ENCODE data around the gene CBLN3. TPM values are rescaled to one million over a fixed set of nuclear protein-coding genes. Genes with fewer than 3 reads are reported as not detected.

The CBLN3 gene
- polyA plus RNA-seq, 3 donors = 0.07 to 1.1 TPM; not detected in 1

GRCh38 chr14:24465805-24466204 is 36.3 kb upstream of the CBLN3 start:
- H3K4me2 ChIP-seq (replicated peaks; ENCODE audit: extremely low read depth, low read length, poor library complexity, severe bottlenecking) = no peak overlapping the region
- H3K9me3 Mint-ChIP-seq = peaks cover 0 to 5% (median 3%) of the 10 kb centered on the region in 7 donors
- H4K20me1 ChIP-seq (ENCODE audit: insufficient read depth, low read length) = no peaks in the 10 kb centered on the region
- no peaks in the 10 kb centered on the region for H3K4me1 Mint-ChIP-seq
- H3K9me3 ChIP-seq (replicated peaks in 1 of 2; ENCODE audit: control insufficient read depth in 1 of 2, insufficient read depth in 1 of 2, low read length in 2 of 2) = no peaks in the 10 kb centered on the region
- no peak overlapping the region for H3K27ac Mint-ChIP-seq
- H3K27me3 Mint-ChIP-seq (ENCODE audit: low read depth in 3 of 3) = peaks cover 0 to 1% (median 0%) of the 10 kb centered on the region in 3 donors
- no peak overlapping the region for H3K4me3 ChIP-seq (replicated peaks in 1 of 3; ENCODE audit: low read depth in 2 of 3, low read length in 3 of 3)
- H2AFZ ChIP-seq (ENCODE audit: insufficient read depth, low read depth, low read length, poor library complexity, severe bottlenecking) = no peak overlapping the region
- intact Hi-C loops (cut with micrococcal nuclease) = no loop called here
- no peak for DNase-seq
- no peak for TF ChIP-seq CTCF (IDR thresholded peaks at IDR 0.05)
- no peak overlapping the region for H3K4me3 Mint-ChIP-seq
- H3K79me2 ChIP-seq (ENCODE audit: insufficient read depth, low read length) = no peaks in the 10 kb centered on the region
- no peaks in the 10 kb centered on the region for H3K4me1 ChIP-seq (ENCODE audit: control insufficient read depth in 1 of 2, insufficient read depth in 2 of 2, low read length in 2 of 2)
- H3K27me3 ChIP-seq (ENCODE audit: control insufficient read depth in 2 of 2, insufficient read depth in 2 of 2, low read length in 2 of 2) = no peaks in the 10 kb centered on the region
- no peaks in the 10 kb centered on the region for H3K36me3 Mint-ChIP-seq
- no peaks in the 10 kb centered on the region for H3K36me3 ChIP-seq (replicated peaks in 1 of 2; ENCODE audit: control insufficient read depth in 1 of 2, insufficient read depth in 2 of 2, low read length in 2 of 2)
- H3K9ac ChIP-seq (ENCODE audit: insufficient read depth, low read length, poor library complexity, severe bottlenecking) = no peak overlapping the region
- no CpG with 5 or more reads among the region's 3 CpGs for WGBS (ENCODE audit: insufficient coverage)
- H3K27ac ChIP-seq (ENCODE audit: low read depth in 1 of 2, low read length in 2 of 2) = no peak overlapping the region

GRCh38 chr14:24465368-24465767 is 35.9 kb upstream of the CBLN3 start:
- 94% methylated on average over 2 of the region's 3 CpGs for WGBS (ENCODE audit: insufficient coverage)
- H3K27me3 ChIP-seq (ENCODE audit: control insufficient read depth in 2 of 2, insufficient read depth in 2 of 2, low read length in 2 of 2) = no peaks in the 10 kb centered on the region
- H3K9me3 ChIP-seq (replicated peaks in 1 of 2; ENCODE audit: control insufficient read depth in 1 of 2, insufficient read depth in 1 of 2, low read length in 2 of 2) = no peaks in the 10 kb centered on the region
- Mint-ChIP-seq H3K4me3 (no peak overlapping the region), H3K4me1 (no peaks in the 10 kb centered on the region), H3K27me3 (ENCODE audit: low read depth in 3 of 3) (peaks cover 0 to 3% (median 0%) of the 10 kb centered on the region in 3 donors), H3K9me3 (peaks cover 0 to 3% (median 2%) of the 10 kb centered on the region in 7 donors), H3K36me3 (no peaks in the 10 kb centered on the region), H3K27ac (no peak overlapping the region)
- intact Hi-C loops (cut with micrococcal nuclease) = no loop called here
- no peaks in the 10 kb centered on the region for H3K36me3 ChIP-seq (replicated peaks in 1 of 2; ENCODE audit: control insufficient read depth in 1 of 2, insufficient read depth in 2 of 2, low read length in 2 of 2)
- no peak for DNase-seq
- no peak overlapping the region for H2AFZ ChIP-seq (ENCODE audit: insufficient read depth, low read depth, low read length, poor library complexity, severe bottlenecking)
- TF ChIP-seq CTCF (IDR thresholded peaks at IDR 0.05) = no peak
- H3K9ac ChIP-seq (ENCODE audit: insufficient read depth, low read length, poor library complexity, severe bottlenecking) = no peak overlapping the region
- no peak overlapping the region for H3K4me3 ChIP-seq (replicated peaks in 1 of 3; ENCODE audit: low read depth in 2 of 3, low read length in 3 of 3)
- no peaks in the 10 kb centered on the region for H3K4me1 ChIP-seq (ENCODE audit: control insufficient read depth in 1 of 2, insufficient read depth in 2 of 2, low read length in 2 of 2)
- no peak overlapping the region for H3K27ac ChIP-seq (ENCODE audit: low read depth in 1 of 2, low read length in 2 of 2)
- no peak overlapping the region for H3K4me2 ChIP-seq (replicated peaks; ENCODE audit: extremely low read depth, low read length, poor library complexity, severe bottlenecking)
- no peaks in the 10 kb centered on the region for H3K79me2 ChIP-seq (ENCODE audit: insufficient read depth, low read length)
- H4K20me1 ChIP-seq (ENCODE audit: insufficient read depth, low read length) = no peaks in the 10 kb centered on the region
